ENCODE measurements around the gene CRTAP. TPM values are rescaled to one million over a fixed set of nuclear protein-coding genes. Genes with fewer than 3 reads are reported as not detected.

CRTAP gene
- total and polyA plus RNA-seq, 10 donors = 37.9 to 156 (median 96.5) TPM

DNA sequence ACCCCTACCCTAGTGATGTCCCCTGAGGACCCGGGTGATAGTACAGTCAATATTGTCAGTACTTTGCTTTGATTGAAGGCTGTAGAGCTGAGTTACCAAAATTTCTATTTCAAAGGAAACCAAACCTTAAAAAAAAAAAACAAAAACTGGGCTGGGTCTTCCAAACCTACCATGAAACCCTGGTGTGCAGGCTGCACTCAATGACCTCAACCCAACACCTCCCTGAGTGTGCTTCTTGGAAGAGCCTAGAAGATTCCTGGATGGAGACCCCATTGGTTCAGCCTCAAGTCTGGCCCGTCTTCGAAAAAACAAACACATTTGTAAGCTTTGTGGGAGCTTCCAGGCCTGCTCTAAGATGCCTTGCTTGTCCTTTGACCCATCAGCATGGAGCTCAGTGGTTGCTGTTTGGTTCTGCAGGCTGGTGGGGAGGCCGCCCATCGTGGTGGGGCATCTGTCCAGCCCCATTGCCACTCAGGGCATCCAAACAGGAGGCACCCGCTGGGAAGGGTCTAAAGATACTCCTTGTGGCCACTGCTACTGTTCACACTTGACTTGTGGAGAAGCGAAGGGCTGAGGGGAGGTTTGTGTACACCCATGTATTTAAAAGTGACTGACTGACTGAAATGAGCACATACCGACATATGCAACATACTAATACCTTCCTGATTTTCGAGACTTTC, 32.2 kb downstream of the CRTAP start:
- peaks cover 0 to 53% (median 18%) of the 10 kb centered on the region in 6 donors for H3K36me3 ChIP-seq
- intact Hi-C loops (cut with DNase I; ENCODE audit: low total_unique reads) = no loop called here
- WGBS, 5 donors = 81 to 91% (median 83%) methylated on average over 9 of the region's 9 CpGs
- TF ChIP-seq POLR2A (IDR thresholded peaks at IDR 0.05) = no peak
- TF ChIP-seq POLR2AphosphoS5 (IDR thresholded peaks at IDR 0.05) = no peak
- no peak for TF ChIP-seq CTCF (IDR thresholded peaks at IDR 0.05 in 8 of 11, conservative IDR thresholded peaks at IDR 0.05 in 3 of 11)
- H3K4me1 ChIP-seq = peaks cover 0 to 10% (median 2%) of the 10 kb centered on the region in 6 donors
- H3K27me3 ChIP-seq (replicated peaks in 1 of 7) = no peaks in the 10 kb centered on the region
- no peak for DNase-seq
- no peak overlapping the region for H3K4me3 ChIP-seq
- H3K27ac ChIP-seq = no peak overlapping the region
- no peaks in the 10 kb centered on the region for H3K9me3 ChIP-seq

DNA sequence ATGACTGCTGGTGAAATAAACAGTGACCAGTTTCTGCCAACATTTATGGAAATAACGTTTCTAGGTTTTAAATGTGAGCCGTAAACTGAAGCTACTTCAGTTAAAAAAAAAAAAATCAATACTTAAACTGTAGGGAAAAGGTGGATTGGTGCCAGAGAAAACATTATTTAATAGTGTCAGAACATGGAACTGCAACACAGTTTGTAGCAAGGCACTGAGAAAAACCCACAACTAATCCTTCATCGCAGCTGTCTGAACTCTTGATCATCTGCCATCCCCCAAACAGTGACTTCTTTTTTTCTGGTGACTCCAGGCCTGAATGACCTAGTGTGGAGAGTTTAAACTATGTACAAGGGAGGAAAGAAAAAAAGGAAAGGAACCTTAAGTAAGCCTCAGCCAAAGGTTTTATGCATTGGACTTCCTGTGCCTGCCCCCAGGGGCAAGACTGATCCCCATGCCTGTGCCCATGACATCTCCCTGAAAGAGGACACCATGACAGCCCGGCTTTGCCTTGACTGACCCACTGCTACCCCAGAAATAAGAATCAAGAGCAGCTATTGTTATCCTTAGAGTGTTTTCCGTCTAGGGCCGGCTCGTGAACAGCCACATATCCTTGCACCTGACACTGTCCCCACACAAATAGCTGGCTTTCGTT, 33.1 kb downstream of the CRTAP start:
- DNase-seq = no peak
- intact Hi-C loops (cut with DNase I; ENCODE audit: low total_unique reads) = no loop called here
- WGBS, 5 donors = 81 to 89% (median 83%) methylated on average over 8 of the region's 8 CpGs
- TF ChIP-seq POLR2A (IDR thresholded peaks at IDR 0.05) (no peak), POLR2AphosphoS5 (IDR thresholded peaks at IDR 0.05) (peak in 1 of 3 donors; percentile 7), CTCF (IDR thresholded peaks at IDR 0.05 in 8 of 11, conservative IDR thresholded peaks at IDR 0.05 in 3 of 11) (no peak)
- Histone ChIP-seq H3K4me3 (no peak overlapping the region), H3K36me3 (peaks cover 0 to 44% (median 16%) of the 10 kb centered on the region in 6 donors), H3K27ac (no peak overlapping the region), H3K9me3 (no peaks in the 10 kb centered on the region), H3K27me3 (replicated peaks in 1 of 7) (no peaks in the 10 kb centered on the region), H3K4me1 (peaks cover 0 to 10% (median 2%) of the 10 kb centered on the region in 6 donors)

DNA sequence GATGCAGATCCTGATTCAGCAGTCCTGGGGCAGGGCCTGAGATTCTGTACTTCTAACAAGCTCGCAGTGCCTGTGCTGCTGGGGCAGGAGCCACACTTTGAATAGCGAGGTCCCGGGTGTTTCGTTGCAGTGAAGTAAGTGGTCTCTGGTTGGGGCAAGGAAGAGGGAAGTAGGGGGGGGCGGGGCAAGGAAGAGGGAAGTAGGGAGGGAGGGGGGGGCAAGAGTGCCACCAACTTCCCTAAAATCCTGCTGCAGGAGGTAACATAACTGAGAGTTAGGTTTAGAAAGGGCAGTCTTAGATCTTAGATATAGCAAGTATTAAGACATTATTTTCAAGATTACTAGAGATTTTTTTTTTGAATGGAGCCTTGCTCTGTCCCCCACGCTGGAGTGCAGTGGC, 35.5 kb downstream of the CRTAP start:
- Histone ChIP-seq H3K9me3 (no peaks in the 10 kb centered on the region), H3K4me1 (peaks cover 0 to 10% (median 2%) of the 10 kb centered on the region in 6 donors), H3K36me3 (peaks cover 0 to 20% (median 3%) of the 10 kb centered on the region in 6 donors), H3K27me3 (replicated peaks in 1 of 7) (no peaks in the 10 kb centered on the region), H3K27ac (peak overlapping the region in 1 of 8 donors; percentile 26), H3K4me3 (no peak overlapping the region)
- intact Hi-C loops (cut with DNase I; ENCODE audit: low total_unique reads) = no loop called here
- TF ChIP-seq POLR2AphosphoS5 (IDR thresholded peaks at IDR 0.05) (no peak), CTCF (IDR thresholded peaks at IDR 0.05 in 8 of 11, conservative IDR thresholded peaks at IDR 0.05 in 3 of 11) (no peak), POLR2A (IDR thresholded peaks at IDR 0.05) (no peak)
- no peak for DNase-seq
- WGBS, 5 donors = 33 to 47% (median 34%) methylated on average over 5 to 6 of the region's 6 CpGs
